Mesenchymal stem cell (in vitro differentiated cells and primary cell): ENCODE measurements around the gene DISC1.

Experiments used
- DNase-seq: peaks from one replicate; pipeline ENCODE4 v3.0.0-alpha.2; 2013
- H2AFZ ChIP-seq: one replicate; pipeline ENCODE4 v1.6.1; 2013; ENCODE audit warnings: low read depth, mild to moderate bottlenecking, control low read depth, inconsistent platforms, low read length, moderate library complexity
- H2AK5ac ChIP-seq: 2 replicates; pipeline ENCODE4 v1.6.1; 2013; ENCODE audit warnings: low read length, moderate library complexity, mild to moderate bottlenecking, inconsistent platforms; ENCODE audit not compliant: severe bottlenecking
- H2BK120ac ChIP-seq: one replicate; pipeline ENCODE4 v1.6.1; 2013; ENCODE audit warnings: low read depth, mild to moderate bottlenecking, inconsistent platforms, low read length, moderate library complexity
- H2BK12ac ChIP-seq, 2 experiments: one replicate each; pipeline ENCODE4 v1.6.1; 2013; ENCODE audit warnings: inconsistent platforms in 2 of 2, low read length in 2 of 2, mild to moderate bottlenecking in 2 of 2, moderate library complexity in 2 of 2, control low read depth in 1 of 2
- H2BK15ac ChIP-seq: one replicate; pipeline ENCODE4 v1.6.1; 2013; ENCODE audit warnings: mild to moderate bottlenecking, low read depth, inconsistent platforms; ENCODE audit not compliant: poor library complexity, severe bottlenecking
- H2BK5ac ChIP-seq: 2 replicates; pipeline ENCODE4 v1.6.1; 2013; ENCODE audit warnings: low read depth, mild to moderate bottlenecking, low read length, control low read depth, inconsistent platforms; ENCODE audit not compliant: poor library complexity, severe bottlenecking
- H3K14ac ChIP-seq, 2 experiments: one replicate each; pipeline ENCODE4 v1.6.1; 2013; ENCODE audit warnings: inconsistent platforms in 2 of 2, low read length in 2 of 2, control low read depth in 1 of 2, mild to moderate bottlenecking in 1 of 2, moderate library complexity in 1 of 2
- H3K18ac ChIP-seq, 2 experiments: one replicate each; pipeline ENCODE4 v1.6.1; 2013; ENCODE audit warnings: inconsistent platforms in 2 of 2, low read length in 2 of 2, control low read depth in 1 of 2, low read depth in 1 of 2, mild to moderate bottlenecking in 1 of 2
- H3K23ac ChIP-seq, 2 experiments: one replicate each; pipeline ENCODE4 v1.6.1; 2013; ENCODE audit warnings: inconsistent platforms in 2 of 2, low read length in 2 of 2, mild to moderate bottlenecking in 2 of 2, moderate library complexity in 2 of 2, control low read depth in 1 of 2
- H3K27ac ChIP-seq: 2 replicates; pipeline ENCODE4 v1.5.1; 2013; ENCODE audit warnings: mild to moderate bottlenecking, moderate library complexity, low read length, control low read depth, inconsistent platforms; ENCODE audit not compliant: poor library complexity, severe bottlenecking
- H3K27me3 ChIP-seq, 2 experiments: 2 replicates each; pipeline versions ENCODE4 v1.6.1 to v1.7.0; 2013; ENCODE audit warnings: low read length in 2 of 2, mild to moderate bottlenecking in 2 of 2, moderate library complexity in 2 of 2, control low read depth in 1 of 2, inconsistent platforms in 1 of 2; ENCODE audit not compliant: control insufficient read depth in 1 of 2, insufficient read depth in 1 of 2
- H3K36me3 ChIP-seq, 2 experiments: 2 replicates each; pipeline versions ENCODE4 v1.6.1 to v1.7.0; 2013; ENCODE audit warnings: low read length in 2 of 2, control low read depth in 1 of 2, inconsistent platforms in 1 of 2, low read depth in 1 of 2, mild to moderate bottlenecking in 1 of 2; ENCODE audit not compliant: insufficient read depth in 2 of 2, control insufficient read depth in 1 of 2
- H3K4ac ChIP-seq, 2 experiments: one replicate each; pipeline ENCODE4 v1.6.1; 2013; ENCODE audit warnings: inconsistent platforms in 2 of 2, low read length in 2 of 2, mild to moderate bottlenecking in 2 of 2, moderate library complexity in 2 of 2, control low read depth in 1 of 2, low read depth in 1 of 2
- H3K4me1 ChIP-seq: 2 replicates; pipeline ENCODE4 v1.6.1; 2013; ENCODE audit warnings: low read depth, low read length, control low read depth; ENCODE audit not compliant: control insufficient read depth, insufficient read depth
- H3K4me2 ChIP-seq: 2 replicates; pipeline ENCODE4 v1.6.1; 2013; ENCODE audit warnings: low read length, mild to moderate bottlenecking, inconsistent platforms; ENCODE audit not compliant: poor library complexity, severe bottlenecking
- H3K4me3 ChIP-seq, 2 experiments: 2 replicates each; pipeline versions ENCODE4 v1.5.1 to v1.7.0; 2013; ENCODE audit warnings: low read length in 2 of 2, mild to moderate bottlenecking in 2 of 2, control low read depth in 1 of 2, low read depth in 1 of 2; ENCODE audit not compliant: insufficient read depth in 1 of 2
- H3K79me1 ChIP-seq: replicated peaks from 2 replicates; pipeline ENCODE4 v1.6.1; 2013; ENCODE audit warnings: mild to moderate bottlenecking, control low read depth, low read length, inconsistent platforms; ENCODE audit not compliant: poor library complexity, severe bottlenecking
- H3K9ac ChIP-seq: 2 replicates; pipeline ENCODE4 v1.7.0; 2013; ENCODE audit warnings: mild to moderate bottlenecking, low read length, moderate library complexity
- H3K9me3 ChIP-seq: 2 replicates; pipeline ENCODE4 v1.7.0; 2013; ENCODE audit warnings: mild to moderate bottlenecking, low read length; ENCODE audit not compliant: control insufficient read depth
- H4K8ac ChIP-seq: one replicate; pipeline ENCODE4 v1.6.1; 2013; ENCODE audit warnings: inconsistent platforms, mild to moderate bottlenecking, low read length, moderate library complexity
- H4K91ac ChIP-seq: one replicate; pipeline ENCODE4 v1.6.1; 2013; ENCODE audit warnings: mild to moderate bottlenecking, low read length, inconsistent platforms
- WGBS: methylation state at CpG from one replicate; pipeline ENCODE4 v1.1.7; 2013; ENCODE audit warnings: mixed read lengths; 5-methylcytosine and 5-hydroxymethylcytosine counted together

The DISC1 gene

GRCh38 chr1:232018231-232019025, 391.8 kb downstream of the DISC1 start:
- H2BK15ac ChIP-seq, result no peak overlapping the region
- no peak overlapping the region for H2AFZ ChIP-seq
- no peak overlapping the region for H3K23ac ChIP-seq
- no peak overlapping the region for H4K8ac ChIP-seq
- no peaks in the 10 kb centered on the region for H3K4me1 ChIP-seq
- no peak overlapping the region for H3K4me3 ChIP-seq
- no peak overlapping the region for H3K18ac ChIP-seq
- H3K27ac ChIP-seq, result no peak overlapping the region
- no peak overlapping the region for H2BK120ac ChIP-seq
- DNase-seq, result no peak
- no peak overlapping the region for H3K14ac ChIP-seq
- H3K4me2 ChIP-seq, result no peak overlapping the region
- H3K4ac ChIP-seq, result no peak overlapping the region
- H2BK12ac ChIP-seq, result no peak overlapping the region
- H2BK5ac ChIP-seq, result no peak overlapping the region
- no peaks in the 10 kb centered on the region for H3K36me3 ChIP-seq
- 90% methylated on average over 3 of the region's 3 CpGs for WGBS
- no peaks in the 10 kb centered on the region for H3K79me1 ChIP-seq
- no peaks in the 10 kb centered on the region for H3K27me3 ChIP-seq
- H4K91ac ChIP-seq, result no peak overlapping the region
- no peak overlapping the region for H2AK5ac ChIP-seq
- H3K9ac ChIP-seq, result no peak overlapping the region
- H3K9me3 ChIP-seq, result no peaks in the 10 kb centered on the region

GRCh38 chr1:232019026-232019340, 392.4 kb downstream of the DISC1 start:
- H3K4ac ChIP-seq, result no peak overlapping the region
- no peak for DNase-seq
- H3K9ac ChIP-seq, result no peak overlapping the region
- H3K4me2 ChIP-seq, result no peak overlapping the region
- H2BK5ac ChIP-seq, result no peak overlapping the region
- no peak overlapping the region for H2AK5ac ChIP-seq
- no peak overlapping the region for H2BK15ac ChIP-seq
- no peaks in the 10 kb centered on the region for H3K27me3 ChIP-seq
- H2BK120ac ChIP-seq, result no peak overlapping the region
- no peaks in the 10 kb centered on the region for H3K36me3 ChIP-seq
- H3K27ac ChIP-seq, result no peak overlapping the region
- no peak overlapping the region for H3K14ac ChIP-seq
- WGBS, result 95% methylated on average over 4 of the region's 5 CpGs
- no peak overlapping the region for H4K91ac ChIP-seq
- no peaks in the 10 kb centered on the region for H3K9me3 ChIP-seq
- no peak overlapping the region for H4K8ac ChIP-seq
- H3K4me3 ChIP-seq, result no peak overlapping the region
- no peak overlapping the region for H2BK12ac ChIP-seq
- H2AFZ ChIP-seq, result no peak overlapping the region
- no peaks in the 10 kb centered on the region for H3K79me1 ChIP-seq
- no peaks in the 10 kb centered on the region for H3K4me1 ChIP-seq
- no peak overlapping the region for H3K23ac ChIP-seq
- no peak overlapping the region for H3K18ac ChIP-seq

GRCh38 chr1:232020352-232020751, 393.8 kb downstream of the DISC1 start:
- no peak overlapping the region for H2AFZ ChIP-seq
- H3K9me3 ChIP-seq, result no peaks in the 10 kb centered on the region
- H3K9ac ChIP-seq, result no peak overlapping the region
- no peak overlapping the region for H2BK120ac ChIP-seq
- no peaks in the 10 kb centered on the region for H3K36me3 ChIP-seq
- H3K4me1 ChIP-seq, result no peaks in the 10 kb centered on the region
- H2AK5ac ChIP-seq, result no peak overlapping the region
- no peak for DNase-seq
- no peaks in the 10 kb centered on the region for H3K27me3 ChIP-seq
- H3K4ac ChIP-seq, result no peak overlapping the region
- H3K27ac ChIP-seq, result no peak overlapping the region
- H2BK5ac ChIP-seq, result no peak overlapping the region
- H3K4me3 ChIP-seq, result no peak overlapping the region
- H4K91ac ChIP-seq, result no peak overlapping the region
- 100% methylated on average over 1 of the region's 1 CpG for WGBS
- no peak overlapping the region for H3K23ac ChIP-seq
- no peak overlapping the region for H3K14ac ChIP-seq
- H2BK15ac ChIP-seq, result no peak overlapping the region
- no peak overlapping the region for H3K4me2 ChIP-seq
- no peak overlapping the region for H4K8ac ChIP-seq
- no peak overlapping the region for H2BK12ac ChIP-seq
- no peaks in the 10 kb centered on the region for H3K79me1 ChIP-seq
- H3K18ac ChIP-seq, result no peak overlapping the region

GRCh38 chr1:232029315-232029714, 402.7 kb downstream of the DISC1 start:
- Histone ChIP-seq H3K79me1 (no peaks in the 10 kb centered on the region), H2BK15ac (no peak overlapping the region), H2BK120ac (no peak overlapping the region), H4K91ac (no peak overlapping the region), H3K4me1 (no peaks in the 10 kb centered on the region), H2BK5ac (no peak overlapping the region), H3K27me3 (no peaks in the 10 kb centered on the region), H3K9me3 (no peaks in the 10 kb centered on the region), H3K4ac (no peak overlapping the region), H2AK5ac (no peak overlapping the region), H2BK12ac (no peak overlapping the region), H3K27ac (no peak overlapping the region), H3K23ac (no peak overlapping the region), H4K8ac (no peak overlapping the region), H3K14ac (no peak overlapping the region), H3K4me2 (no peak overlapping the region), H3K36me3 (peaks cover 0 to 2% of the 10 kb centered on the region in 2 experiments), H3K4me3 (no peak overlapping the region), H2AFZ (no peak overlapping the region), H3K9ac (no peak overlapping the region), H3K18ac (no peak overlapping the region)
- 95% methylated on average over 4 of the region's 4 CpGs for WGBS
- no peak for DNase-seq
